ENCODE measurements around the gene CAPZA1. TPM values are rescaled to one million over a fixed set of nuclear protein-coding genes. Genes with fewer than 3 reads are reported as not detected.

The CAPZA1 gene
- total and polyA plus RNA-seq, 10 of the 15 experiments (the other 5 are each of a cell fraction or from before 2014, with no cell fraction given): 187 to 886 (median 278) TPM

DNA sequence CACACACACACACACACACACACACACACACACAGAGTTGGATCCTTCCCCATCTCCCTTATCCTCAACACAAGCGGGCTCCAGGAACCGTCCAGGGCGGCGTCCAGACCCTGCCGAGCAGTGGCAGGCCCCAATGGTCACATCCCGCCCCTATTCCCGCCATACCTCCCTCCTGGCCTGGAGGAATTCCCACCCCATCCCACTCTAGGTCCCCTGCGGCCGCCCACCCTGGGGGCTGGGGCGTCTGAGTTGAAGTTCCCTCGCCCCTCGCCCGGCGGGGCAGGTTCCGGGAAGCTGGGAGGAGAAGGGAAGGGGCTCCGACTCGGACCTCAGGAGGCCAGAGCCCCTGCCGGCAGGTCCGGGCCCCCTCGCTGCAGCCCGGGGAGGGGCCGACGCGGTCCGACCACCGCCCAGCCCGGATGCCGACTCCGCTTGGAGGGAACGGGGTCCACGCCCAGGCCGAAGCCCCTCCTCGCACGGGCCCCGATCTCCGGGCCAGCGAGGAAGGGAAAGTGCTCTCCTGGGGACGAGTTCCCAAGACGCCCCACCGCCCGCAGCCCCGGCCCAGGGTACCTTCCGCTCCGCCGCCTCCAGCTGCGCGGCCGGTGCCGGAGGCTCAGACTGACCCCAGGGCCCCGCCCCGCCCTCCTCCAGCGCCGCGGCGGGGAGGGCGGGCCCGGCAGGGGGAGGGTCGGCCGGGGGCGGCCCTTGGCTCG is 87.0 kb downstream of the CAPZA1 start, which contains the start of gene RHOC (continued):
- no peak for TF ChIP-seq RELB (IDR thresholded peaks at IDR 0.05; ENCODE audit: low read depth)
- no peak for TF ChIP-seq NFIC (IDR thresholded peaks at IDR 0.05; ENCODE audit: low read depth, low read length)
- TF ChIP-seq YY1 (IDR thresholded peaks at IDR 0.05; ENCODE audit: low read depth, low read length): no peak
- no peak for TF ChIP-seq SIN3A (IDR thresholded peaks at IDR 0.05; ENCODE audit: low read depth, low read length)
- no peak for TF ChIP-seq JUND (IDR thresholded peaks at IDR 0.05; ENCODE audit: low read depth, low read length)
- no peak for TF ChIP-seq ZNF622 (IDR thresholded peaks at IDR 0.05)
- no peak for TF ChIP-seq SRF (IDR thresholded peaks at IDR 0.05; ENCODE audit: low read depth in 2 of 2, low read length in 2 of 2)
- TF ChIP-seq SIX5 (IDR thresholded peaks at IDR 0.05; ENCODE audit: low read depth, low read length, severe bottlenecking): no peak
- TF ChIP-seq, protein P1, sequence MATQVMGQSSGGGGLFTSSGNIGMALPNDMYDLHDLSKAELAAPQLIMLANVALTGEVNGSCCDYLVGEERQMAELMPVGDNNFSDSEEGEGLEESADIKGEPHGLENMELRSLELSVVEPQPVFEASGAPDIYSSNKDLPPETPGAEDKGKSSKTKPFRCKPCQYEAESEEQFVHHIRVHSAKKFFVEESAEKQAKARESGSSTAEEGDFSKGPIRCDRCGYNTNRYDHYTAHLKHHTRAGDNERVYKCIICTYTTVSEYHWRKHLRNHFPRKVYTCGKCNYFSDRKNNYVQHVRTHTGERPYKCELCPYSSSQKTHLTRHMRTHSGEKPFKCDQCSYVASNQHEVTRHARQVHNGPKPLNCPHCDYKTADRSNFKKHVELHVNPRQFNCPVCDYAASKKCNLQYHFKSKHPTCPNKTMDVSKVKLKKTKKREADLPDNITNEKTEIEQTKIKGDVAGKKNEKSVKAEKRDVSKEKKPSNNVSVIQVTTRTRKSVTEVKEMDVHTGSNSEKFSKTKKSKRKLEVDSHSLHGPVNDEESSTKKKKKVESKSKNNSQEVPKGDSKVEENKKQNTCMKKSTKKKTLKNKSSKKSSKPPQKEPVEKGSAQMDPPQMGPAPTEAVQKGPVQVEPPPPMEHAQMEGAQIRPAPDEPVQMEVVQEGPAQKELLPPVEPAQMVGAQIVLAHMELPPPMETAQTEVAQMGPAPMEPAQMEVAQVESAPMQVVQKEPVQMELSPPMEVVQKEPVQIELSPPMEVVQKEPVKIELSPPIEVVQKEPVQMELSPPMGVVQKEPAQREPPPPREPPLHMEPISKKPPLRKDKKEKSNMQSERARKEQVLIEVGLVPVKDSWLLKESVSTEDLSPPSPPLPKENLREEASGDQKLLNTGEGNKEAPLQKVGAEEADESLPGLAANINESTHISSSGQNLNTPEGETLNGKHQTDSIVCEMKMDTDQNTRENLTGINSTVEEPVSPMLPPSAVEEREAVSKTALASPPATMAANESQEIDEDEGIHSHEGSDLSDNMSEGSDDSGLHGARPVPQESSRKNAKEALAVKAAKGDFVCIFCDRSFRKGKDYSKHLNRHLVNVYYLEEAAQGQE (IDR thresholded peaks at IDR 0.05; ENCODE audit: low read depth, low read length): no peak
- TF ChIP-seq, protein P2, sequence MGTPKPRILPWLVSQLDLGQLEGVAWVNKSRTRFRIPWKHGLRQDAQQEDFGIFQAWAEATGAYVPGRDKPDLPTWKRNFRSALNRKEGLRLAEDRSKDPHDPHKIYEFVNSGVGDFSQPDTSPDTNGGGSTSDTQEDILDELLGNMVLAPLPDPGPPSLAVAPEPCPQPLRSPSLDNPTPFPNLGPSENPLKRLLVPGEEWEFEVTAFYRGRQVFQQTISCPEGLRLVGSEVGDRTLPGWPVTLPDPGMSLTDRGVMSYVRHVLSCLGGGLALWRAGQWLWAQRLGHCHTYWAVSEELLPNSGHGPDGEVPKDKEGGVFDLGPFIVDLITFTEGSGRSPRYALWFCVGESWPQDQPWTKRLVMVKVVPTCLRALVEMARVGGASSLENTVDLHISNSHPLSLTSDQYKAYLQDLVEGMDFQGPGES (IDR thresholded peaks at IDR 0.05): no peak
- TF ChIP-seq YBX1 (IDR thresholded peaks at IDR 0.05): no peak
- TF ChIP-seq MYB (IDR thresholded peaks at IDR 0.05; ENCODE audit: borderline replicate concordance, low read depth, low read length): no peak
- no peak for TF ChIP-seq ZNF384 (IDR thresholded peaks at IDR 0.05; ENCODE audit: borderline replicate concordance, low read depth, low read length)
- TF ChIP-seq RBBP5 (conservative IDR thresholded peaks at IDR 0.05): no peak
- no peak for TF ChIP-seq ZSCAN29 (IDR thresholded peaks at IDR 0.05)
- no peak for TF ChIP-seq KLF5 (IDR thresholded peaks at IDR 0.05; ENCODE audit: partially characterized antibody)
- 0 out of 2 replicates have a peak, but pooled peaks have one; percentile 13 for TF ChIP-seq NR2C1 (IDR thresholded peaks at IDR 0.05)
- no peak for TF ChIP-seq ESRRA (IDR thresholded peaks at IDR 0.05; ENCODE audit: low read length)
- TF ChIP-seq LARP7 (IDR thresholded peaks at IDR 0.05): no peak
- no peak for TF ChIP-seq NFXL1 (IDR thresholded peaks at IDR 0.05; ENCODE audit: borderline replicate concordance)
